A204.1 (cell line): ENCODE data around the gene EVPL.
"Not testable (repeated sequence)": the region's sequence is repeated elsewhere in the genome, so short reads cannot be mapped to it uniquely, and the experiment has no call there.

ENCODE experiments used
- FAIRE-seq: peaks from 2 replicates; lab custom pipeline; 2012; peaks lifted over from hg19 to GRCh38; lab: Jason Lieb, UNC

EVPL gene

DNA sequence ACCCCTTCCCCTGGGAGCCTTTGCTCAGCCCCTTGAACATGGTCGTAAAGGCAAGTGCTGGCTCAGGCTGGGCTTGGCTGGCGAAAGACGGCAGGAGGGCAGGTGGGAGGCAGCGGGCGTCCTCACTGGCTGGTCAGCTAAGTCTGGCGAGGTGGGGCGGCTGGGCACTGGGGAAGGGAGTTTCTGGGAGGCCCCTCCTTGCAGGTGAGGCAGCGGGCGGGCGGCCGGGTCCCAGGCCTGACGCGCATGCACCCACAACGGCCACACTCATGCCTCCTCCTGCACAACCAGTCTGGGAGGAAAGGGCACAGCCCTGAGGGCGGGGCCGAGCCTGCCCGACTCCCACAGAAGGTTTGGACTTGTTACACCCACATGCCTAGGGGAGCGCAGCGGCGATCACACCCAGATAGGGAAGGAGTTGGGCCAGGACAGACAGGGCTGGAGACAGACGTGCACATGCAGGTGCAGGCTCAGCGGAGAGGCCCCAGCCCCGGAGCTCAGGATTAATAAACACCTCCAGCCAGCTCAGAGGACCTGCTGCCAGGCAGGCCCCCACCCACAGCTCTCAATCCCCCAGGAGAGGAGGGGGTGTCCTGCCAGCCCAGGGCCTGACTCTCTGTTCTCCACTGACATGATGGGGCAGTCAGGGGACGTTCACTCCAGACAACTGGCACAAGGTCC lies at the start of gene EVPL:
Gene EVPL, minus strand, starts transcription at position 148 of the 681 bp plus-strand sequence. Its CDS starts 108 bp downstream, at position 40.
- no peak for FAIRE-seq

DNA sequence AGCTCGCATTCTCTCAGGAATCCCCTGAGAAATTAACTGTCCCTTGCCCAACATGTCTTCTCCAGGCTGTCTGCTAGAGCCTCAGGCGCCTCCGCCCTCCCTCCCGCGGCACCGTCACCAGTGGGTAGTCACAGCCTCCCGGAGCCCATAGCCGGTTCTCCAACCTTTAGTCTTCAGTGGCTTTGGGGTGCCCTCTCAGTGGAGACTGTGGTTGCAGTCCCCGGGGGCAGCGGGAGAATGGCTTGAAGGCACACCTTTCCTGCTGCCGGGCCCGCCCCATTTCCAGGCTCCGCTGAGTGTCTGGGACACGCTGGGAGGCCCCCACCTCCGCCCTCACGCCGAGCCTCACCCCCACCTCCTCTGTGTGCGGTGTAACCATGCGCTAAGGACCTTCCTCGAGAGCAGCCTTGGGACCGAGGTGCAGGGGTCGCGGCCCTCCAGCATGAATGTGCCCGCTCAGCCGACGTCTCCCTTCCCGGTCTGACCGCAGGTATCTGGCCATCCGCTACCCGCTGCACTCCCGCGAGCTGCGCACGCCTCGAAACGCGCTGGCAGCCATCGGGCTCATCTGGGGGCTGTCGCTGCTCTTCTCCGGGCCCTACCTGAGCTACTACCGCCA lies 49.1 kb upstream of the EVPL start:
- FAIRE-seq: no peak

DNA sequence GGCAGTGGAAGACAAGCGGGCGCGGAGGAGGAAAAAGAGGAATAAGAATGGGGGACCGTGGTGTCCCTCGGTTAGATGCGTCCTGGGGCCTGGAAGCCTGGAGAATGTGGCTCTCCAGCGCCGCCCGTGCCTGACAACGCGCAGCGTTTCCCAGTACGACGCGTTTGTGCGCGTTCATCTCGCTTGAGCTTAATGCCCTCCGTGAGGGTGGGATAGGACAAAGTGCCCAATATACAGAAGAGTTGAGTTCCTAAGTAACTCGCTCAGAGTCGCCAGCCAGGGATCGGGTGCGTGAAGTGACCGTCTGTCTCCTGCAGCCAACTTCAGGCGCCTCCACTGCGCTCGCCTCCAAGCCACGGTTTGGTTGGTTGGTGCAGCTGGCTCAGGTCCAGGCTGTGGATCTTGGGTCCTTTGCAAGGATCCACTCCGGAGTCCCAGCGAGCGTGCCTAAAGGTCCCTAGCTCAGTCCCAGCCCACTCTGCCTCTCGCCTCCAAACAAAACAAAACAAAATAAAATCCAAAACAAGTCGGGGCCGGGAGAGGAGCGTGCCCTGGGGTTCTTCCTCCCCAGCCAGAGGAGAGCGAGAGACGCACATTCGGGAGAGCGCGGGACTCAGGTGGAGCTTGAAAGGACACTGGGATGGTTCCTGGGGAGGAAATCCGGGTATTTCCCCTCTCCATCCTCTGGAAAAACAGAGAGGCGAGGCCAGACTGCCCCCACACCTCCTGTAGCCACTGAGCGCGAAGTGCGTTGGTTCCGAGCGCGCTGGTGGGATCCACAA lies 48.4 kb upstream of the EVPL start:
- FAIRE-seq: no peak

- FAIRE-seq: no peak
Measured at GRCh38 chr17:76074390-76075363, 47.6 kb upstream of the EVPL start, which contains the start of gene GALR2. TSS of gene GALR2 (plus strand) at chr17:76074781. CDS start at chr17:76074884, 103 bp downstream.

DNA sequence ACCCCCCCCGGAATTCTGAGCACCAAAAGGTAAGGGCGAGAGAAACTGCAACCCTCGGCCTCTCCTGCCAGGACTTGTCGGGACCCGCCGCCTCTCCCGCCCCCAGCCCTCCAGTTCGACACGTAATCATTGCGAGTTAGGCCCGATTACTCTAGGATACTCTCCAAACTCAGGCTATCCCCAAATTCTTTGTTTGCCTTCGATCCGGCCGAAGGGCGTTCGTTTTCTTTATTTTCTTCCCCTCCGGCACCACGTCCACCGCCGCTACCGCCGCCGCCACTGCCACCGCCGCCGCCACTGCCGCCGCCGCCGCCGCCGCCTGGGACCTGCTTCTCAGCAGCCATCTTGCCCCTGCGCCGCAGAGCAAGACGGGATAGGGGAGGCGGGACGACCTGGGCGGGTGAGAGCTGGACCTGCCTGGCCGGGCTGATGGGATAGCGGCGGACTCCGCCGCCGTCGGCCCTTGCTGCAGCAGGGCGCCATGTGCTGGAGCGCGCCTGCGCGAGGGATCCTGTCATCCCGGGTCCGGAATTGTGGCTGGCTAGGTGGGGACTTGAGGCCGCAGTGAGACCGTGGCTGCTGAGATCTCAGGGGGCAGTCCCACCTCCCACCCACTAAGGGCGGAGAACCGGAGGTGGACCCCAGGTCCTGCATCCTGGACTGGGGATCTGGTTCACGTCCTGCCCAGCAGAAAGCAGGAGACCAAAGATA lies 45.2 kb upstream of the EVPL start, which contains the start of gene SRP68:
Gene SRP68, minus strand, starts transcription at position 370 of the 711 bp plus-strand sequence. Its CDS starts 26 bp downstream, at position 344.
- FAIRE-seq: peak; percentile 11

DNA sequence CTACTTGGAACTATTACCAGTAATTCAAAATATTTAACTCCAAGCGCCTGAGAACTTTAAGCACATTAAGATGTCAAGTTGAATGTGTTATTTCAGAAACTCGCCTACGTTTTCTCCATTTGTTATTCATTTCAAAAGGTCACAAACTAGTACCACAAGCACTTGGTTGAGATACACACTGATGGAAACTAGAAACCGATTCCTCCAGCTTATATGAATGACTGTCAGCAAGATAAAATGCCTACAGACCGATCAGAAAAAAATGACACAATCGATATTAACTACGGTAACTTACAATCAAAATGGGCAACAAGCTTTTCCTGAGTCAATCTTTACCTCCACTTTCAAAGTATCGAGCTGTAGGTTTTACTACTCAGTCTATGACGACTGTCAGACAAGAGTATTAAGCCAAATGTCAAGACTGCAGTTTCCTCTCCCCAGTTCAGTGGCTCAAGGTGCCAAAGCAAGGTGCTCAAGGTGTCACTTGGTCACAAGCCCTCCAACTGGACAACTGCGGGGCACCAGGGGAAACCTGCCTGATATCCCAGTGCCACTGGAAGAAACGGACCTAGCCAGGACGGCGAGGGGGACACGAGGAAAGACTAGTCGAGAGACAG lies 44.5 kb upstream of the EVPL start:
- FAIRE-seq: no peak

DNA sequence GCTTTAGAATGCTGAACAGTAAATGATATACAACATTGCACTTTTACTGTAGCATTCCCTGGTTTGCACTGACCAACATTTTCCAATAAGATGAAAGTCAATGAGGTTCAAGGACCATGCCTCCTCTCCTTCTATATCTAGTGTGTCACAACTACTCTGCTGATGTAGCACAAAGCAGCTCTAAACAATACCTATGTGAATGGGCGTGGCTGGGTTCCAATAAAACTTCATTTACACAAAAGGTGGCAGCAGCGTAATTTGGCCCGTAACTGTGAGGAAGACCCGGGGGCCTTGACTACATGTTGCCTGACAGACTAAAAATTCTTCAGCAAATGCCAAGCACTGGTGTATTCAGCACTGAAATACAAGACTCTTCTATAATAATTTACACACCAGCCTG lies 38.7 kb upstream of the EVPL start:
- FAIRE-seq: no peak

GRCh38 chr17:76063875-76064546 lies 36.9 kb upstream of the EVPL start:
- no peak for FAIRE-seq

DNA sequence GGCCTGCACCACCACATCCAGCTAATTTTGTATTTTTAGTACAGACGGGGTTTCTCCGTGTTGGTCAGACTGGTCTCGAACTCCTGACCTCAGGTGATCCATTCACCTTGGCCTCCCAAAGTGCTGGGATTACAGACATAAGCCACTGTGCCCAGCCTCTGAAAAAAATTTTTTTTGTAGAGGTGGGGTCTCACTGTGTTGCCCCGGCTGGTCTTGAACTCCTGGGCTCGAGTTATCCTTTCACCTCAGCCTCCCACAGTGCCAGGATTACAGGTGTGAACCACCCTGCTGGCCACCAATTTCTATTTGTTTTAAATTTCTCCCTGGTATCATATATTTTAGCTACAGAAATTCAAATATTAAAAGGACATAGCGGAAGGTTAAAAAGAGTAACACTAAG lies 31.2 kb upstream of the EVPL start:
- not testable (repeated sequence) for FAIRE-seq

DNA sequence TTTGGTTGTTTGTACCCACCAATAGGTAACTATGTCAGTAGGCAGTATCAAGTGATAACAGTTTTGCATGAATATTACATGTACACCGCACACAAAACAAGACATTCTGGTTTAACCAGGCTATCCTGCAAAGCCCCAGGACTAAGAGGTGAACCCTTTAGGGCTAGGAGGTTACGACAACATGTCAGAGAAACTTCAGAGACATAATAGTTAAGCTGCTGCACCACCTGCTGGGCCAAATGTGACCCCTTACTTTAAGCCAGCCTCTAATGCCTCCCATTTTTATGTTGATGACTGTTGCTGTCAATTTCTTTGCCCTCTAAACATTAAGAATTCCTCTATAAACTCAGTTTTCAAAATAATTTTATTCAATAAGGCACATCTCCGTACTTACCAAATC lies 29.8 kb upstream of the EVPL start:
- no peak for FAIRE-seq

DNA sequence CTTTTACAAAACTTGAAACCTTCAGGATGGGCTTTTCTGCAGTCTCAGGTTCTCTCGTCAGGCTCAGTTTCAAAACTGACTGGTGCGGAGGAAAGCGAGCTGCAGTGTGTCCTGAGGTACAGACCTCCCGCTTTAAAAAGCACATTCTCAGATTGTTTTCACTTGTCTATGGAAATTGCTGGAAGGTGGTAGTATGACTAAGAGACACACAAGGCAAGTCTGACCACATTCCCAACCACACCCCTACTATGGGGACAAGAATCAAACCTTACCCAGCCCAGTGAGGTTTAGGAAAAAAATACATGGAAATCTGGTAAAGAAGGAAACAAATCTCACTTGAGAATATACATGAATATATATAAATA lies 27.0 kb upstream of the EVPL start:
- no peak for FAIRE-seq

DNA sequence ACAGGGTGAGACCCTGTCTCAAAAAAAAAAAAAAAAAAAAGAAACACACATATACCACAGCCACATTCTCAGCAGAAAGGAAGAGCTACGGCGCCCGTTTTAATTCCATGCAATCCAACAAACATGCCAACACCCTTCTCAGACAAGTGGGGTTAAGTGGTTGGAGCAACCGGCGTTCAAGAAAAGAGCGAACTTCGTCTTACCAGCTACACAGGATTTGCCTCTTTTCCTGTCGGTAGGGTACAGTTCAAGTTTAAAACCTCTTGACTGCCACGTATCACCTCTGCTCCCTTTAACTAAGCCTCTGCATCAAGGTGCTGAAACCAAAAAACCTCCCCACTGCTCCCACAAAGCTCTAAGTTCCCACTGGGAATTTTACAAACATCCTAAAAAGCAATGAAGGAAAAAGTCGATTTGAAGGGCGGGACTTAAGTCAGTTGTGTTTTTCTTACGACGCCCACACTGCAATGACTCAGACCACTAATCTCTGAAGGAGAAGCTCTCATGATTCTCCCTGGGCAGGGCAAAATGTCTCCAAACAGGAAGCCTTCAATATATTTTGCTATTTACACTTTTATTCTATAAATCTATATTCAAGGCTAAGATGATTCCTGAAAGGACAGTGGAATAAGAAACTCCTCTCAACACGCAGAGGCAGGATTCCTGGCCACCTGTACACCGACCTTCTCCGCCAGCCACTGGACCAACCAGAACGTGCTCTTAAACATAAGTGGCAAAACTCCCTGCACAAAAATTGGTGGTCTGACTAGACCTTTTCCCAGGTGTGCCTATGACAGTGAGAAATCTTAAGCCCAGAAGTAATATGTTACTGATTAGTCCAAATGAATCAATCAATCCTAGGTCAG lies 26.4 kb upstream of the EVPL start:
- FAIRE-seq: no peak

DNA sequence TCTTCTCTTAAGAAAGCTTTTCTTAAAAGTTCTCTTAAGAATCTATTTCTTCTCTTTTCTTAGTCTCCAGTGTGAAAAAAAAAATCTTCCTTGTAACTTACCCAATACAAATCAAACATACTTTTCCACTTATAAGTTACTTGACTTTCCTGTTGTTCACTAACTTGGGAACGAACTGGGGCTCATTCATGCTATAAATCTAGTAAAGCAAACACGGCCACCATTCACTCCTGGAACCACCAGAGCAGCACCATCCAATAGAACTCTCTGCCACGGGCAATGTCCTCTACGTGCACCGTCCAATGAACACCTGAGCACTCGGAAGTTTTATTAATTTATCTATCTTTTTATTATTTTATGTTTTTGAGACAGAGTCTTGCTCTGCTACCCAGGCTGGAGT lies 24.5 kb upstream of the EVPL start:
- no peak for FAIRE-seq

DNA sequence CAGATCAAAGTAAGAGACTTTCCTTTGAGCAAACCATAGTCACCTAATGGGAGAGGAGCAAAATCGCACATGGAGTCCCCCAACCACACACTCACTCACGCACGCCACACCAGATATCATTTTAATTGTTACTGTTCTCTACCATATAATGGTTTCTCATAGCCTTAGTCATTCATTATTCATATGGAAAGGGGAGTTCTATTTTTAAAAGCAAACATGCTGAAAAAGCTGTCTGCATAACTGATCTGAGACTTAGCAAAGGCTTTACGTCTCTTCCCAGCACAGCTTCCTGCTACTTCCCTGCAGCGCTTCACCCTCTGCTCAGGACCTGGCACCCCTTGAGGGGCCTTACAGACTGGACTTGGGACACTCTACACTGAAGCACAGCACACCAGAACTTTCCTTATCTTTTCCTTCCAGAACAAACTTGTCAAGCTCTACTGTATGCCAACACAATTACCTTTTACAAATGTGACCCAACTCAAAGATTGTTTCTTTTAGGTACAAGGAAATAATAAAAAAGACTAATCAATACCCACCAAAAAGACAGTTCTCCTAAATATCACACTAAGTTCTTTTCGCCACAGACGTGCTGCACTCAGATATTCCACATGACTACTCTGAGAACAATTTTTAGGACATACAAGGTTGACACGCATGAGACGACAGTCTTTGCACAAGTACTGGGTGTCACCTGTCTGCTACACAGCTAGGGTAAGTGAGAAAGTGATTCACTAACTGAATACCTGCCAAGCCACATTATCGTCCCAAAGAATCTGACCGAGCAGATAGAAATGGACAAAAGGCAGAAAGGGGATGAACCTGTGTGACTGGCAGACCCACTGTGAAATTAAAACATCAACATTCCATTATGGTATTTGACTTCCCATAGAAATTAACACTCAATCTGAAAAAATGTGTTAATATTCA lies 23.7 kb upstream of the EVPL start:
- FAIRE-seq: no peak

DNA sequence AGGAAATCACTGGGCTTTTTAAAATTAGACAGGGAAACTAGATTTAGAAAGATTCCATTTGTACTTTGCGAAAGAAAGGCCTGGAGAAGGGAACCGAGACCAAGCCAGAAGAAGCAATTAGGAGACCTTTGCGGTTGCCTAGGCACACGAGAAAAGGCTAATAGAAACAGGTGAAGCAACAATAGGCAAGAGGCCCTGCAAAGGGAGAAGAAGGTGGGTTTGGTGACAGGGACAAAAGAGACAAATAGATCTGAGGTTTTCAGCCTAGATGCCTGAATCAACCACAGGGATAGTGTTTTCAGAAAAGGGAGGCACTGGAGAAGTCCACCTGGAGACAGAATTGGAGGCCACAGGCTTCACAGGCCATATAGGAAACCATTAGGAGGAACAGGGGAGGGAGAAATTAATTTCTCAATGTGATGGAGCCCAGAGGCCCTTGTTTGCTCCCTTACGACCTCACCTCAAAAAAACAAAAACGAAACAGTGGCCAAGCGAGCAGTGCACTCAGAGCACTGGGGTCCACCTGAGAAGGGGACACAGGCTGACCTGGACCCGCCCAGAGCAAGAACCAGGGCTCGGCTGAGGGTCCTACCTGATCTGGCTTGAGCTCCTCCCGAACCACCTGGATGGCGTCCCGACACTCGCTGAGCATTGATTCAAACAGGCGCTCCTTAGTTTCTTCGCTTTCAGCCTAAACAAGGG lies 22.9 kb upstream of the EVPL start:
- FAIRE-seq: no peak

DNA sequence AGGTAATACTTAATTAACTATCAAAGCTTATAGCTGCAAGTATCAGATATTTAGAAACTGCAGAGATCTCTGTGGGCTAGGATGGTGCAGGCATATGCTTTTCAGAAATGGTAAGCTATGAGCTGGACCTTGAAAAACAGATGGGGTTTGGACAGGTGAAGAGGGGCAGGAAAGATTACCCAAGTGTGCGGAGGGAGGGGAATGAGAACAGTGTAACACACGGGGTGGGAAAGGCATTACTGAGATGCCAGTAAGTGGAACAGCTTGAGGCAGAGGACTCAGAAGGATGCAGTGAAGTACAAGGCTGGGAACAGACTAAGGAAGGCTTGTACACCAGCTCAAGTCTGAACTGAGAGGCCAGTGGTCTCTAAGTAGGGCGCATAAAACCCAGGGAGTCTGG lies 22.1 kb upstream of the EVPL start:
- no peak for FAIRE-seq

GRCh38 chr17:76048711-76049110 lies 21.6 kb upstream of the EVPL start:
- no peak for FAIRE-seq
